Breast epithelium (tissue), 4 donors: Measurements from ENCODE around the gene BIN1. TPM values are rescaled to one million over a fixed set of nuclear protein-coding genes. Genes with fewer than 3 reads are reported as not detected.

ENCODE experiments used
- DNase-seq, 2 donors: peaks; one replicate each; pipeline ENCODE4 v3.0.0-alpha.2; 2019; ENCODE audit warnings: low spot score in 2 of 2
- H3K27ac ChIP-seq, 2 donors: fragments of 200-600 bp; sonication (generic) in 1 of 2; one replicate each; pipeline ENCODE4 v1.5.1; 2016 to 2019; ENCODE audit warnings: mild to moderate bottlenecking in 1 of 2
- H3K27me3 ChIP-seq, 2 donors: fragments of 200-600 bp; sonication (generic) in 1 of 2; one replicate each; pipeline versions ENCODE4 v1.5.1 to v1.6.0; 2017 to 2019; ENCODE audit warnings: control low read depth in 1 of 2, mild to moderate bottlenecking in 1 of 2
- H3K36me3 ChIP-seq: fragments of 200-600 bp; one replicate; pipeline ENCODE4 v1.5.1; 2019
- H3K4me1 ChIP-seq, 2 donors: fragments of 200-600 bp; sonication (generic); one replicate each; pipeline ENCODE4 v1.5.1; 2016 to 2019; ENCODE audit warnings: control low read depth in 1 of 2
- H3K4me3 ChIP-seq, 3 donors: fragments of 200-600 bp; sonication (generic); 1 replicate in 2 of 3; 2 replicates in 1 of 3; pipeline ENCODE4 v1.5.1; 2016 to 2019; ENCODE audit warnings: mild to moderate bottlenecking in 3 of 3, moderate library complexity in 2 of 3
- H3K9me3 ChIP-seq, 2 donors: fragments of 200-600 bp; sonication (generic) in 1 of 2; one replicate each; pipeline ENCODE4 v1.5.1; 2016 to 2019; ENCODE audit warnings: control low read depth in 1 of 2
- POLR2A ChIP-seq: fragments of 450-650 bp; IDR thresholded peaks from one replicate; pipeline ENCODE4 v1.6.1; 2016; ENCODE audit warnings: antibody characterized with exemption, mild to moderate bottlenecking, moderate library complexity
- POLR2AphosphoS5 ChIP-seq, 3 donors: sonication (generic); formaldehyde crosslinking; IDR thresholded peaks; one replicate each; pipeline ENCODE4 v1.6.1; 2017; ENCODE audit warnings: antibody characterized with exemption in 3 of 3
- intact Hi-C: fragments of 100-400 bp; cut with DNase I; formaldehyde crosslinking; loops from one replicate; pipeline ENCODE4 v1.15.1; 2023; ENCODE audit warnings: low total_unique reads
- total RNA-seq, 3 donors: library from RNA; depleted of rRNA; stranded (reverse); fragments of >200 nt; gene quantifications; one replicate each; pipeline ENCODE4 v1.1.0, GENCODE V29; 2016
- TF ChIP-seq, protein P1 (sequence below), 3 donors: fragments of 450-650 bp; IDR thresholded peaks; one replicate each; pipeline ENCODE4 v1.5.1; 2016 to 2017; ENCODE audit warnings: antibody characterized with exemption in 3 of 3, mild to moderate bottlenecking in 3 of 3, moderate library complexity in 3 of 3

BIN1 gene
- total RNA-seq, 3 donors from 2014 or later, result 30.1 to 74.4 (median 59.3) TPM

DNA sequence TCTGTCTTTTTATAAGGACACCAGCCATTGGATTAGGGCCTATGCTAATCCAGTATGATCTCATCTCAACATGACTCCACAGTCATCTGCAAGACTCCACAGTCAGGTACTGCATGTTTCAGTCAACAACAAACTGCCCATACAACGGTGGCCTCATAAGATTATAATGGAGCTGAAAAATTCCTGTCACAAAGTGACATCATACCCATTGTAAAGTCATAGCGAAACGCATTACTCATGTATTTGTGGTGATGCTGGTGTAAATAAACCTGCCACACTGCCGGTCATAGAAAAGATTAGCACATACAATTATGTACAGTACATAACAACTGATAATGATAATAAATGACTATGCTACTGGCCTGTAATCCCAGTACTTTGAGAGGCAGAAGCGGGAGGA is 106.0 kb downstream of the BIN1 start:
- TF ChIP-seq POLR2A (no peak), POLR2AphosphoS5 (IDR thresholded peaks at IDR 0.05) (no peak)
- TF ChIP-seq, protein P1, sequence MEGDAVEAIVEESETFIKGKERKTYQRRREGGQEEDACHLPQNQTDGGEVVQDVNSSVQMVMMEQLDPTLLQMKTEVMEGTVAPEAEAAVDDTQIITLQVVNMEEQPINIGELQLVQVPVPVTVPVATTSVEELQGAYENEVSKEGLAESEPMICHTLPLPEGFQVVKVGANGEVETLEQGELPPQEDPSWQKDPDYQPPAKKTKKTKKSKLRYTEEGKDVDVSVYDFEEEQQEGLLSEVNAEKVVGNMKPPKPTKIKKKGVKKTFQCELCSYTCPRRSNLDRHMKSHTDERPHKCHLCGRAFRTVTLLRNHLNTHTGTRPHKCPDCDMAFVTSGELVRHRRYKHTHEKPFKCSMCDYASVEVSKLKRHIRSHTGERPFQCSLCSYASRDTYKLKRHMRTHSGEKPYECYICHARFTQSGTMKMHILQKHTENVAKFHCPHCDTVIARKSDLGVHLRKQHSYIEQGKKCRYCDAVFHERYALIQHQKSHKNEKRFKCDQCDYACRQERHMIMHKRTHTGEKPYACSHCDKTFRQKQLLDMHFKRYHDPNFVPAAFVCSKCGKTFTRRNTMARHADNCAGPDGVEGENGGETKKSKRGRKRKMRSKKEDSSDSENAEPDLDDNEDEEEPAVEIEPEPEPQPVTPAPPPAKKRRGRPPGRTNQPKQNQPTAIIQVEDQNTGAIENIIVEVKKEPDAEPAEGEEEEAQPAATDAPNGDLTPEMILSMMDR (IDR thresholded peaks at IDR 0.05), result no peak
- Histone ChIP-seq H3K9me3 (no peaks in the 10 kb centered on the region), H3K36me3 (peaks cover 3% of the 10 kb centered on the region), H3K27ac (no peak overlapping the region), H3K27me3 (no peaks in the 10 kb centered on the region), H3K4me3 (no peak overlapping the region), H3K4me1 (no peaks in the 10 kb centered on the region)
- no peak for DNase-seq
- intact Hi-C loops, result no loop called here

DNA sequence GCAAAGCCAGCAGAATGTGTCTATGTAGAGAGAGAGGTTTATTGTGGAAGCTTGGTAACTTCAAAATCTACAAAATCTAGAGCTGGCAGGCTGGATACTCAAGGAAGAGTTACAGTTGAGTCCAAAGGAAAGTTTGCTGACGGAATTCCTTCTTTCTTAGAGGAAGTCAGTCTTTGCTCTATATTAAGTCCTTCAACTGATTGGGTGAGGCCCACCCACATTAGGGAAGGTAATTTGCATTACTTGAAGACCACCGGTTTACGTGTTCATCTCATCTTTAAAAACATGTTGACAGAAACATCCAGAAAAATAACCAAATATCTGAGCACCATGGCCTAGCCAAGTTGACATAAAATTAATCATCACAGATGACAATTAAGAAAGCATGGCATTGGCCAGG is 106.8 kb downstream of the BIN1 start:
- Histone ChIP-seq H3K4me1 (no peaks in the 10 kb centered on the region), H3K36me3 (peaks cover 3% of the 10 kb centered on the region), H3K27ac (no peak overlapping the region), H3K4me3 (no peak overlapping the region), H3K9me3 (no peaks in the 10 kb centered on the region), H3K27me3 (no peaks in the 10 kb centered on the region)
- no peak for DNase-seq
- TF ChIP-seq, protein P1 (IDR thresholded peaks at IDR 0.05), result no peak
- no peak for TF ChIP-seq POLR2A
- no peak for TF ChIP-seq POLR2AphosphoS5 (IDR thresholded peaks at IDR 0.05)
- intact Hi-C loops, result no loop called here

DNA sequence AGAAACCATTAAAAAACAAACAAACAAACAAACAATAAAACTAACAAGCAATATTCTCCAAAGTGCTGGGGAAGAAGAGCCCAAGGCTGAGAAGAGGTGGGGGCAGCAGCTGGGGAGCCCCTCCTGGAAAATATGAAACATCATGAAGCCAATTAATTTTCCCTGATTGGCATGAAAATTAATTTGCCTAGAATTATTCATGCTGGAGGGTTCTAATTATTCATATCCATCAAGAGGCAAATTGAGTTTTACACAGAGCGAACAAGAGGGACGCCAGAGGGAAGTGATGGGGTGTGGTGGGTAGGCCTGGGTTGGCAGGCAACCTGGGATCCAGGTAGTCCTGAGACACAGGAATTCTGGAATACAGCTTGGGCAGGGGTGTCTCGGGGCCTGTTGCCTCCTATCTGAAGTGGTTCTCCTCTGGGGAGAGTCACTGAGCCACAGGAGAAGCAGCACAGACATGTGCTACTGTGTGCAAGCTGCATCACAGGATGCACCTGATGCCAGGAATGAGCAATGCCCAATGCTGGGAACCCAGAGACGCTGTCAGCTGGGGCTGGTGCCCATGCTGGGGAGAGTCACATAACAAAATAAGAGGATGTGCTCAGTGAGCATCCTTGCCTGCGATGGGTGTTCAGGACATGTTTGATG is 107.7 kb downstream of the BIN1 start:
- Histone ChIP-seq H3K4me1 (no peaks in the 10 kb centered on the region), H3K9me3 (no peaks in the 10 kb centered on the region), H3K27ac (no peak overlapping the region), H3K4me3 (no peak overlapping the region), H3K27me3 (no peaks in the 10 kb centered on the region), H3K36me3 (no peaks in the 10 kb centered on the region)
- intact Hi-C loops, result no loop called here
- no peak for DNase-seq
- TF ChIP-seq, protein P1 (IDR thresholded peaks at IDR 0.05), result no peak
- TF ChIP-seq POLR2A, result no peak
- no peak for TF ChIP-seq POLR2AphosphoS5 (IDR thresholded peaks at IDR 0.05)

DNA sequence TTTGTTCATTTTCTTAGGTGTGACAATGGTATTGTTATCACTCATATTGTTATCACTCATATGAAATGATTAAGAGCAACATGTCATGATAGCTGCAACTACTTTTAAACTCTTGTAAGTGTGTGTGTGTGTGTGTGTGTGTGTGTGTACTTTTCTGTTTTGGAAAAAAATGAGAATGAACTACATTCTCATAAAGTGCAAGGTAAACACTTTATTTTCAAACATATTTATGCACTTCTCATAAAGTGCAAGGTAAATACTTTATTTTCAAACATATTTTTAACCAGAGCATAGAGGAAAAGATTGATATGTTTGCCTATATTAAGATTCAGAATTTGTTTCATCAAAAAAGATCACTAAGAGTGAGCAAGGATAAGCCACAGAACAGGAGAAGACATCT is 108.5 kb downstream of the BIN1 start:
- intact Hi-C loops, result no loop called here
- TF ChIP-seq POLR2AphosphoS5 (IDR thresholded peaks at IDR 0.05), result no peak
- no peak for TF ChIP-seq POLR2A
- TF ChIP-seq, protein P1 (IDR thresholded peaks at IDR 0.05), result no peak
- Histone ChIP-seq H3K4me1 (no peaks in the 10 kb centered on the region), H3K9me3 (no peaks in the 10 kb centered on the region), H3K4me3 (no peak overlapping the region), H3K36me3 (no peaks in the 10 kb centered on the region), H3K27me3 (no peaks in the 10 kb centered on the region), H3K27ac (no peak overlapping the region)
- DNase-seq, result no peak

Other genes with a start within 250 kb of the BIN1 start
- gene TEX51, start 208.3 kb downstream of the BIN1 start, total RNA-seq, result not detected
- under 1 TPM; 0.29 to 0.48 (median 0.33) TPM for gene CYP27C1, start 113.1 kb upstream of the BIN1 start, total RNA-seq
- gene ERCC3, start 187.0 kb upstream of the BIN1 start, total RNA-seq, result 10 to 100 TPM; 37.3 to 55.2 (median 41.0) TPM